Mesenteric fat pad (tissue), 1 donor: ENCODE results near the gene NEURL1. TPM values are rescaled to one million over a fixed set of nuclear protein-coding genes. Genes with fewer than 3 reads are reported as not detected.
A peak's percentile ranks its signal among the peaks of the same experiment; 100 is the strongest.
"Not testable (repeated sequence)": the region's sequence is repeated elsewhere in the genome, so short reads cannot be mapped to it uniquely, and the experiment has no call there.

Experiments
- DNase-seq: peaks from one replicate; pipeline ENCODE4 v3.0.0-alpha.2; 2020; ENCODE audit warnings: low spot score
- total RNA-seq: library from RNA; stranded (reverse); fragmentation: NEBNext Ultra II Directional; extraction: Animal tissue kit (Norgen Biotek cat#: 25700); gene quantifications from one replicate; pipeline ENCODE4 v1.2.1, GENCODE V29; 2021
- donor health status: DM: yes; HTN: yes; CAD: no.

NEURL1 gene
- total RNA-seq, 1 donor from 2014 or later: 0.13 TPM

DNA sequence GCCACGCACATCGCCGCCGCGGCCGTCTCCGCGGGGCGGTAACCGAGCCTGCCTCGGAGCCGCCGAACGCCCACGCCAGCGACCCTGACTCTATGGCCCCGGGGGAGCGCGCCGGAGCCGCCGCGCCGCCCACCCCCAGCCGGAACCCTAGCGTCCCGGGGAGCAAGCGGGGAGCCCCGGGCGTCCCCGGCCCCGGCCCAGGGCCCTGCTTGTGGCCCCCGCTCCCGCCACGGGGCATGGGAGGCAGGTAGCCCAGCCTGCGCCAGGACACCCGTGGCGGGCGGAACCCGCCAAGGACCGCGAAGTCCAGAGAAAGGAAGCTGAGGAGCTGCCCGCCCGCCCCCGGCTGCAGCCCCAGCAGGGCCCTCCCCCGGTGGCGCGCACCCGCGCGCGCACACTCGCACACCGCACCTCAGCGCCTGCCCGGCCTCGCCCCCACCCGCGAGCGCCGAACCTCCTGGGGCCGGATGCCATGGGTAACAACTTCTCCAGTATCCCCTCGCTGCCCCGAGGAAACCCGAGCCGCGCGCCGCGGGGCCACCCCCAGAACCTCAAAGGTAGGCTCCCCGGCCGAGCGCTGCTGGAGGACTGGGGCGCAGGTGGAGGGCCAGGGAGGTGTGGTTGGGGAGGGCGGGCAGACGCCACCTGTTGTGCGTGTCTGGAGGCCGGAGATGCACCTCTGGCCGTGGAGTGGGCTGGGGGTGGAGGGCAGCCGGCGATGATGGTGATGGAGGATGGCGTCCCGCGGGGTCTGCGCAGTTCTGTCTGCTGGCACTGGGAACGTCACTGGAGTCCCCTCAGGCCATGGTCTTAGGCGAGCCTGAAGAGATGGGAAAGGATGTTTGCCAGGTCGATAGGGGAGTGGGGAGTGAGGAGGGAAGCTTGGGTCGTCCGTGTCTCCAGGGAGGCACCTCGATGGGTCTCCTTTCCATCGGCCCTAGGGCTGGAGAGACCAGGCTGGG, 692 bp downstream of the NEURL1 start:
- no peak for DNase-seq

DNA sequence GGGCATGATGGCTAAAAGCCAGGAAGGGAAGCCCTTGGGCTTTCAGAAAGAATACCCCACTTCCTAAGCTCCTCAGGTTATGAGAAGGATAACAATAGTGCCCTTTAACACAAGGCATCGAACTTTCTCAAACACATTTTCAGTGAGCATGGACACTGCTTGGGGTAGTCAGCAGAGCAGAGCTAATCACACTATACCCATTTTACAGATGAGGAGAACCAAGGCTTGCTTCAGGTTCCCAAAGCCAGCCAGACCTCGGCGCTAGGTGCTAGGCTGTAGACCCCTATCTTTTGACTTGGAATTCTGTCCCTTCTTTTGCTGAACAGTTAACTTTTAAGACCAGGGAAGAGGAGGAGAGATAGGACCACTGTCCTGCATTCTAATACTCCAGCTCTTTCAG, 1.8 kb downstream of the NEURL1 start:
- DNase-seq: no peak

DNA sequence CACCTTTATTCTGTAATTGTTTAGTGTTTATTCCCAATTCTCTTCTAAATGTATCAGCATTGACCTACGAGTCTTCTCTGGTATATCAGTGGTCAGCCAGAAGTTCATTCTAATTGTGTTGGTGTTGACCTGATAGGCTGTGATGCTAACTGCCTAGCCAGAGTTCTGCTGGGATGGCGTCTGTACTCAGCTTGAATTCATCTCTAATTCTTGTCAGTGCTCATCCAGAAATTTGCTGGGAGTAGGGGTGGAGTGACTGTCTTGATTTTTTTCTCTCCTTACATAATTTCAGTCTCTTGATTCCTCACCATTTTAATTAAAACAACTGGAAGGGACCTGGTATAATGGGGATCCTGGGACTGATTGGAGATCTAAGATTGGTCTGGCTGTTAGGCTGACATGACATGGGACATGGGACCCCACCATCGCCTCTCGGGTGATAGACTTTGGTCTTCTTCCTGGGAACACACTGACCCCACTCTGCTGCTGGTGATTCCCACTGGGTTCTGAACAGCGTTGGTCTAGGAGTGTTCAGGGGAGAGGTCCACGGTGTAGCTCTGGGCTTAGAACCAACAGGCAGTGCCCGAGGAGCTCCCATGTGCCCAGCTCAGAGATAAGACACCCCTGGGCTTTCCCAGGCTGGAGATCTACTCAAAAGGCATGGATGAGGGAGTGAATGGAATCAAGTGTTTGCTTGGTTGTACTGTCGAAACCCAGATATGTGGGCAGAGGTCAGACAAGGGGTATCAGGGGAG, 3.8 kb downstream of the NEURL1 start:
- no peak for DNase-seq

DNA sequence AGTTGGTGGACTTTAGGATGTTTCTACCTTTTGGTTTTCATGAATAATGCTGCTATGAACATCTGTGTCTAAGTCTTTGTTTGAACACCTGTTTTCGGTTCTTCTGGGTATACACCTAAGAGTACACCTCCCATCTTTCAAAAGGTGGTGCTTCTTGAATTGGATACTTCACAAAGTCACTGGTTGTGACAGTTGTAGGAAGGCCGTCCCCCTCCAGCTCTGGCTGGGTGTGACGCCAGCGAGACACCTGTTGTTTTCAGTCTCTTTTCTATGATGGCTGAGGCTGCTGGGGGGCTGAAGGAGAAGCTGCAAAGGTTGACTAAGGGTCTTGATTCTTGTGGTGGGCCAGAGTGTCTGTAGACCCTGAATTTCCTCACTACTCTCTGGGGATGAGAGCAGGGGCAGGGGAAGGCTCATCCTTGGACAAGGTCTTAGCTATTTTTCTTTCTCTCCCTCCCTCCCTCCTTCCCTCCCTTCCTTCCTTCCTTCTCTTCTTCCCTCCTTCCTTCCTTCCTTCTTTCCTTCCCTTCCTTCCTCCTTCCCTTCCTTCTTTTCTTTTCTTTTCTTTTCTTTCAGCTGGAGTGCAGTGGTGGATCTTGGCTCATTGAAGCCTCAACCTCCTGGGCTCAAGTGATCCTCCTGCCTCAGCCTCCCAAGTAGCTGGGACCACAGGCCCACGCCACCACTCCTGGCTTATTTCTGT, 5.6 kb downstream of the NEURL1 start:
- DNase-seq: no peak

DNA sequence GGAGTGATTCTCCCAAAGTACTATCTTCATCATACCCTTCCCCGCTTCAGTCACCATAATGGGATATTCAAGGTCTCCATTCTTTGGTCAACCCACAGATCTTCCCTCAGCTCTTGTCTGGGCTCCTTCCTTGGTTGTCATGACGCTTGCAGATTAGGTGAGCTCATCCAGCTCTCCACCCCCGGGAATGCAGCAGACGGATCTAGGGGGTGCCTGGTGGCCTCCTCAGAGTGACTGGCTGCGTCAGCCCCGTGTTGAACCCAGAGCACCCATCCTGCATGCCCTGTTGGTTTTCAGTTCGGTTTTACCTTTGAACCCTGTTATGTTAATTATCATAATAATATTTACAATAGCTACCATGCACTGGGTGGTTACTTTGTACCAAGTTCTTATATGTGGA, 6.4 kb downstream of the NEURL1 start:
- no peak for DNase-seq

DNA sequence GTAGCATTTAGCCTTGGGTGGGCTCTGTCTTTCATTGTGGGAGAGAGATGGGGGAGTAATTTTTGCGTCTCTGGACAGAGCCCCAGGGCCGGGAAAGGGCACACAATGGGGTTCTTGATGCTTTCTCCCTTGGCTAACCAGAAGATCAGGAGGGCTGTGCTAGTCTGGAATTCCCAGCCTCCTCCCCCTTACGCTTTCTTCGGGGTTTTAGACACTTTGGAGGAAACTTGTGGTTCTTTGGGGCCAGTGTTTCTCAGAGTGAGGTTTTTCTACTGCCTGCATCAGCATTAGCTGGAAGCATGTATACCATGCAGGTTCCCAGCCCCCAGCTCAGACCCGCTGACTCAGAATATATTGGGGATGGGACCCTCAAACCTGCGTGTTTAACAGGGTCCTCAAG, 7.0 kb downstream of the NEURL1 start:
- DNase-seq: no peak

DNA sequence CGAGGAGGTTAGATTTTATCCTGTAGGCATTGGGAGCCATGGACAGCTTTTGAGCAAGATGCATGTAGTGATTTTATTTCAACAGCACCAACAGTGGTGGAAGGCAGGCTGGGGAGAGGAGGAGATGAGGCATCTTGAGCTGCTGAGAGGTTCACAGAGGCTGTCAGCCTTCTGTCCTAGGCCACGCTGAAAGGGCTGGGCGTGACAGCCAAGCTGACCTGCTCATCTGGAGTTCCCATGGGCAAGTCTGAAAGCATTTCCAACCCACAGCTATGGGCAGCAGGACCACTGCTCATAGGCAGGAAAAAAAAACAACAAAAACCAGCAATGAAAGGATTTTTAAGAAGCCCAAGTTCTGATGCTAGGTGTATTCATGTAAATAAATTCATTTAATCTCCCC, 7.7 kb downstream of the NEURL1 start:
- no peak for DNase-seq

DNA sequence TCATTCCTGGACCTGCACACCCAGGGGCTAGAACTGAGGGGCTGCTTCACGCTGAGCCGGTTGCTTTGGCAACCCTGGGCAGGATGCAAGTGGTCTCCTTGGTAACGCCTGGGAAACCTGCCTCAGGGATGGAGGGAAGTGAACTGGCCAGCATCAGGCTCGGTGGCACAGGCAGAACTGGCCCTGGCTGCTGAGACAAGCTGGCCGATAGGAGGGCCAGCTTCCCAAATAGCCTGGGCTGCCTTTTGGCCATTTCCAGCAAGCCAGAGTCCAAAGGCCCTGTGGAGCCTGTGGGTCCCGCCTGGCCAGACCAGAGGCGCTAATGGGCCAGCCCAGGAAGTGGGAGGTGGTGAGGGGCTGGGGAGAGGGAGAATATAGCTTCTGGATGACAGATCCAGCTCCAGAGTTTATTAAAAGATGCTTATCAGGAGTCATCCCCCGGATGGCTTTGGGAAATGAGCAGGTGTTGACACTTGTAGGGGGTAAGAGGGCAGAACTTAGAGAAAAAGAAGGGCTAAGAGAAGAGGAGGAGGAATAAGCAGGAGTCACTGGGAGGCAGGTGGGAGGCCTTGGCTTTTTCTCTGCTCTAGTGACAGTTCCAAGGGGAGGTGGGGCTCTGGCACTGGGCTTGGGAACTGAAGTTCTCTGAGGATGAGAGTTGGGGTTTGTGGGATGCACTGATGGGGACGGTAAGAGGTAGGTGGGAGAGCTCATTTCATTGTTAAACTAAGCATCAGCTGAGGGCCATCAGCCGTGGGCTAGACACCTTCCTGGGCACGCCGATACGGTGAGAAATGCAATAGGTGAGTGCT, 9.6 kb downstream of the NEURL1 start:
- no peak for DNase-seq

DNA sequence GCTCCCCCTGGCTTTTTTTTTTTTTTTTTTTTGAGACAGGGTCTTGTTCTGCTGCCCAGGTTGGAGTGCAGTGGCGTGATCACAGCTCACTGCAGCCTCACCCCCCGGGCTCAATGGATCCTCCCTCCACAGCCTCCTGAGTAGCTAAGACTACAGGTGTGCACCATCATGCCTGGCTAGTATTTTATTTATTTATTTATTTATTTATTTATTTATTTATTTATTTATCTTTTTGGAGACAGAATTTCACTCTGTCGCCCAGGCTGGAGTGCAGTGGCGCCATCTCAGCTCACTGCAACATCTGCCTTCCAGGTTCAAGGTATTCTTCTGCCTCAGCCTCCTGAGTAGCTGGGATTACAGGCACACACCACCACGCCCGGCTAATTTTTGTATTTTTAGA, 10.3 kb downstream of the NEURL1 start:
- DNase-seq: not testable (repeated sequence)

DNA sequence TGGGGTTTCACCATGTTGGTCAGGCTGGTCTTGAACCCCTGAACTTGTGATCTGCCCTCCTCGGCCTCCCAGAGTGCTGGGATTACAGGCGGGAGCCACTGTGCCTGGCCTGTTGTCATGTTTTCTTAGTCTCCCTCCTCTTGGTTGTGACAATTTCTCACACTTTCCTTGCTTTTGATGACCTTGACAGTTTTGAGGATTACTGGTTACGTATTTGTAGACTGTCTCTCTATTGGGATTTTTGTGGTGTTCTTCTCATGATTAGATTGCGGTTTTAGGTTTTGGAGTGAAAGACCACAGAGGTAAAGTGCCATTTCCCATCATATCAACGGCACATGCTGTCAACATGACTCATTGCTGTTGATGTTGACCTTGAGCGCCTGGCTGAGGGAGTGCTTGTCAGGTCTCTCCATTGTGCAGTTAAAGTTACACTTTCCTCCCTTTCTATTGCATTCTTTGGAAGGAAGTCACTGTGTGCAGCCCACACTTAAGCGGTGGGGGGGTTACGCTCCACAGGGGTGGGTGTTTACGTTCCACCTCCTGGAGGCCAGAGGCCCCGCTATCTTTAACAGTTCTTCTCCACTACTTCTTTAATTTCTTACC, 10.8 kb downstream of the NEURL1 start:
- peak; percentile 16 for DNase-seq

DNA sequence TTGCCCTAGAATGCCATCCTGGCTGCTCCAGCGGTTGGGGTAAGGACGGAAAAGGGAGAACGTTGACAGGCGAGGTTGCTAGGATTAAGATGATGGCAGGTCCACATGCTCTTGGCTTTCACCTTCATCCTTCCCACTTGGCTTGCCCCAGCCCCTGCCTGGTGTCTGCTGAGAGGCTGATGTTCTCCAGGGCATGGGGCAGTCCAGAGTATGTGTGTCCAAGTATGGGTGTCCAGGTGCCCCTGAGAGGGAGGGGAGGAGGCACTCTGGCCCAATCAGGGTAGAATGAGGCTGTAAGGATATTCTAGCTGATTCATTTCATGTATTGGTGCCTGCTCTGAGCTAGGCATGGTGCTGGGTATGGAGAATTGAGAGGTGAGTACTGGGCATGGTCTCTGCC, 12.6 kb downstream of the NEURL1 start:
- DNase-seq: no peak

DNA sequence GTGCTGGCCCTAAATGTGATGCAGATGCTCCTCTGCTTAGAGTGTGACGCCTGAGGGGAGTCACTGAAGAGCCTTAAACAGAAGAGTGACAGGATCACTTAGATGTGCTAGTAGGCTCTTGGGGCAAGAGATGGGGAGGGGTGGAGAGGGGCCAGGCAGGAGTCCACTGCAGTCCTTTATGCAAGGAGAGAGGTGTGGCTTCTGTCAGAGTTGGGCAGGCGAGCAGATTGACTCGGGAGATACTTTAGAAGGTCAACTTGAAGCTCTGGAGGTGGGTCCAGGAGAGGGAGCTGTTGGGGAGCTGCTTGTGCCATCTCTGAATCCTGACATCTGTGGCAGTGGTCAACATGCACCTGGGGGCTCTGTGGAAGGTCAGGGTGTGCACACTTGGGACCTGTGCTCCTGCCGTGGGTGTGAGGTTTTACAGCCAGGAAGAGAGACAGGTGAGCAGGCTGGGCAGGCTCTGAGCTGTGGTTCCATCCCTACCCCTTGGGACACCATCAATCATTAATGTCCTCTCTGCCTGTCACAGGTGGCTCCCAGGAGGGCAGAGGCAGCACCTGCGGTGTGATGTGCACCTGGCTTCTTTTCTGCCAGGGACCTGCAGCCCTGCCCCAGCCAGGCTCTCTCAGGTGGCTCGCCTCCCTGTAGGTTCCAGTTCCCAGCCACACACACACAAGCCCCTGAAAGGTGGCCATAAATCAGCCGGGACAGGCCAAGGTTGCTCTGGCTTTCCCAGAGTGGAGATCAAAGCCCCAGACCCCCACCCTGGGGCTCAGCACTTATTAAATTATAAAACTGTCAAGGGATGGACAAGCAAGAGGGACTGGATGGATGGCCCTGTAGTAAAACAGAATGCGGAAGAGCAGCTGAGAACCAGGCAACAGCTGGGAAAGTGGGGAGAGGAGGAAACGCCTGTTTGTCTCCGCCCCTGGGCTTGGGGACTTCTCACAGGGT, 14.0 kb downstream of the NEURL1 start:
- peak; percentile 72 for DNase-seq

DNA sequence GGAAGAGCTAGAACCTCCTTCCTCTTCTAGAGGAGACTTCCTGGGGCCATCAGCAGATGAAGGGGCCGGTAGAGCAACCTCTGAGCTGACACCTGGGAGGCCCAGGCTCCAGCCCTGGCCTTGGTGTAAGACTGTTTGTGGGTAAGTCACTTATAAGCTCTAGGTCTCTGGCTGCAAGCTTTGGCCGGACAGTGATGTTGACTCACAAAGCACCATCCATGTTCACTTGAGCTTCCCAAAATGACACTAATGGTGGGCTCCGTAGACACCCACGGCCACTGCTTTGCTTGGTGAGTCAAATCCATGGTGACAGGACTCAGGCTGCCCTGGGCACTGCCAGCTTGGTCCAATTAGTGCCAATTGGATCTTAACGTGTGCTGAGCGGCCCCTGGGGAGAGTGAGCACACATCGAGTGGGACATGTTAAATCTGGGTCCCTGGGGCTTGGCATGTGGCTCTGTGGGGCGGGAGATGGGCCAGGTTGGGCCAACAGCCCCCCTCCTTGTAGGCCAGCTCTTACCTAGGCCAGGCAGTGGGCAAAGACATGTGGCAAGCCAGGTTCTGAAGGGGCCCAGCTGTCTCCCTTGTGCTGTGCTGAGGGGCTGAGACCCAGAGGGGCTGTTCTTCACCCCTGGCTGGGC, 16.7 kb downstream of the NEURL1 start:
- peak; percentile 85 for DNase-seq

DNA sequence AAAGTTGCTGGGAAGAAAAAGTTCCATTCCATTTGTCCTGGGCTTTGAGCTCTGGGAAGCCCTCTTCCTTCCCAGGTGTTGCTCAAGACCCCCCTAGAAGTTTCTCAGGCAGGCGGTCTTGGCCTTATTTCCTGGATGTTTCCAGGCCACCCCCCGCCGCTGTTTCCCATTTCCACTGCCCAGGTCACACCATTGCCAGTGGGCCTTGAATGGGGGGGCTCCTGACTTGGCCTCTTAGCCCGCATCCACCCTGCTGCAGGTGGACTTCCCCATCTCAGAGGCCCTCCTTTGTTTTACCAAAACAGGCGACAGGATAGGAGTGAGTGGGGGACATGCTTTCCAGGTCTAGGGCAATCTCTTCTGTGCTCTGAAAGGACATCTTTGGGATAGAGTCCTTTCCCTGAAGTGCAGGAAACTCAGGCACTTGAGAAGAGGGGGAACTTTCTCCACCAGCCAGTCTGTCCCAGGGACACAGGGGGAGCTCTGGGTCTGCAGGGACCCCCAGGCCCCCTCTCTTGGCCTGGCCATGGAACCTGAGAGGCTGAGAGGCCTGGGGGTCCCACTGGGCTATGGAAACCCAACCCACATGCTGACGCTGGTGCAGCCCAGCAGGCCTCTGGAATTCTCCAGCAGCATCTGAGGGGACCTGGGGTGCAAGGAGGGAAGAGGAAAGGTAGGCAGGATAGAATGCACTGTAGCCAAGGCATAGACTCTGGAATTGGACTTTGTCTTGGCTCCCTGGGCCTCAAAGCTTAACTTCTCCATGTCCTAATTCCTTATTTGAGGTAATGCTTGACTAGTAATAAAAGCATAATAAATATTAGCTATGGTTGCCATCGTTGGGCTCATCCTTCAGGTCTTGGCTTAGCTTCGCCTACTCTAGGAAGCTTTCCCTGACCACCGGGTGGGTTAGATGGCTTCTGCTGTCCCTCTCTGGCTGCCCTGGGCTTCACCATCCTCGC, 17.6 kb downstream of the NEURL1 start:
- DNase-seq: peak; percentile 82

DNA sequence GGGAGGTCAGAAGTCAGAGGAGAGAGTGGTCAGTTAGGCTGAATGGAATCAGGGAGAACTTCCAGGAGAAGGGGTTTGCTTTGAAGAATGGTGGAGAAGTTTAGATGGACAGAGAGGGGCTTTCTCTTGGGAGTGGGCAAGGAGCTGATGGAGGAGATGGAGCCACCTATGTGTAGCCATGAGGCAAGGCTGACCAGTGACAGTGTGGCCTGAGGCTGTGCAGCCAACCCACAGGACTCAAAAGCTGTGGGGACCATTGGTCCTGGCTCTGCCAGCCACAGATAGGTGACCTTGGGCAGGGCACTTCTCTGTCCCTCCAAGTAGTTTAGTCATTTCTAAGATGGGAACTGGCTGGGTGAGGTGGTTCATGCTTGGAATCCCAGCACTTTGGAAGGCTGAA, 18.7 kb downstream of the NEURL1 start:
- peak; percentile 55 for DNase-seq

DNA sequence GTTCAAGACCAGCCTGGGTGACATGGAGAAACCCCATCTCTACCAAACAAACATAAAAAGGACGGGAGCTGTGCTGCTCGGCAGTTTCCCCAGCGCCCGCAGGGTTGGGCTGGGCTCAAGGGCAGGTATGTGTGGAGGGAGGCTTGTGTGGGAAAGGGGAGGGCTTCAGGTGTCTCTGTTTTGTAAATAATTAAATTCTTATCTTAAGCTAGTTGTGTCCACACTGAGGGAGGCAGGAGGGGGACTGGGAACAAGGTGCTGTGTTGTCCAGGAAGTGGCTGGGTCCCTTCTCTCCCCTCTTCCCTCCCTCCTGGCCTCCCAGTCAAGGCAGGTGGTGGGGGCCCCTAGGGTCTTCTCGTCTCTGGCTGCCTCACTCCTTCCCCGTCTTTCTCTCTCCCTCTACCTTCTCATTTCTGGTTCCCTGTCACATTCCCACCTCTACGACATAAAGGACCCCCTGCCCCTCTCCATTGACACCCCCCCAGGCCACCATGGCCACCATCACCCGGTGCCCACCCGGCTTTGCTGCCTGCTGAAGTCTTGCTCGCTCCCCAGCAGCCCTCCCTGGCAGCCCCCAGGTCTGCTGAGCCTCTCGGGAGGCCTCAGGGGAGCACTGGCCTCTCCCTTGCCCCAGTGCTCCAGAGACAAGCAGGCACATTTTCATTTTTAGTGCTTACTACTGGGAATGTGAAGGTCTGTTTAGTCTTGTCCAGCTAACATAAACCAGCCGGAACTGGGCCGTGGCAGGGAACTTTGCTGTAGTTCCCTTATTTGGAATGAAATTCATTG, 19.3 kb downstream of the NEURL1 start:
- peak; percentile 82 for DNase-seq
